DOHH2 (cell line): ENCODE measurements around the gene SLC16A13.

Source experiments
- H3F3A ChIP-seq: fragments of 200-600 bp; sonication (generic), shearing (Covaris generic); 2 replicates; pipeline ENCODE4 v1.6.0; 2016; ENCODE audit warnings: antibody characterized with exemption, mild to moderate bottlenecking; ENCODE audit not compliant: control insufficient read depth, insufficient read depth
- H3K27ac ChIP-seq: fragments of 200-600 bp; sonication (generic); 2 replicates; pipeline ENCODE4 v1.5.1; 2014; ENCODE audit warnings: low read depth, mild to moderate bottlenecking, low read length, moderate library complexity
- H3K27me3 ChIP-seq: fragments of 200-600 bp; sonication (generic); 2 replicates; pipeline ENCODE4 v1.6.1; 2014; ENCODE audit warnings: mild to moderate bottlenecking, low read length, mixed read lengths; ENCODE audit not compliant: control insufficient read depth
- H3K36me3 ChIP-seq: fragments of 200-600 bp; sonication (generic); 2 replicates; pipeline ENCODE4 v1.6.1; 2014; ENCODE audit warnings: mild to moderate bottlenecking, low read length, moderate library complexity, mixed read lengths; ENCODE audit not compliant: control insufficient read depth
- H3K4me1 ChIP-seq: fragments of 200-600 bp; sonication (generic); 2 replicates; pipeline ENCODE4 v1.6.1; 2014; ENCODE audit warnings: mild to moderate bottlenecking, low read length, mixed read lengths; ENCODE audit not compliant: control insufficient read depth
- H3K4me2 ChIP-seq: fragments of 200-600 bp; sonication (generic); 2 replicates; pipeline ENCODE4 v1.6.0; 2014; ENCODE audit warnings: mild to moderate bottlenecking, low read length, moderate library complexity
- H3K4me3 ChIP-seq: fragments of 200-600 bp; sonication (generic); 2 replicates; pipeline ENCODE4 v1.5.1; 2014; ENCODE audit warnings: mild to moderate bottlenecking, low read length, mixed read lengths
- H3K79me2 ChIP-seq: fragments of 200-600 bp; sonication (generic); 2 replicates; pipeline ENCODE4 v1.6.1; 2014; ENCODE audit warnings: mild to moderate bottlenecking, low read length, mixed read lengths; ENCODE audit not compliant: control insufficient read depth
- H3K9me2 ChIP-seq: fragments of 200-600 bp; sonication (generic); replicated peaks from 2 replicates; pipeline ENCODE4 v1.6.1; 2014; ENCODE audit warnings: mild to moderate bottlenecking, low read length, mixed read lengths; ENCODE audit not compliant: control insufficient read depth
- H3K9me3 ChIP-seq: fragments of 200-600 bp; sonication (generic); 2 replicates; pipeline ENCODE4 v1.6.1; 2014; ENCODE audit warnings: antibody characterized with exemption, low read length, mixed read lengths; ENCODE audit not compliant: control insufficient read depth, insufficient read depth
- H4K20me1 ChIP-seq: fragments of 200-600 bp; sonication (generic); 2 replicates; pipeline ENCODE4 v1.6.0; 2014; ENCODE audit warnings: low read depth, mild to moderate bottlenecking, antibody characterized with exemption, low read length, moderate library complexity; ENCODE audit not compliant: control insufficient read depth, insufficient read depth
- CTCF ChIP-seq: fragments of 200-600 bp; sonication (generic); IDR thresholded peaks from one replicate; pipeline ENCODE4 v1.5.1; 2014; ENCODE audit warnings: antibody characterized with exemption, mild to moderate bottlenecking, low read depth, low read length; ENCODE audit not compliant: poor library complexity, severe bottlenecking
- EZH2phosphoT487 ChIP-seq: fragments of 200-600 bp; sonication (generic); IDR thresholded peaks from 2 replicates; pipeline ENCODE4 v1.6.1; 2017; ENCODE audit warnings: borderline replicate concordance, mild to moderate bottlenecking, antibody characterized with exemption, low read length, moderate library complexity, mixed read lengths

SLC16A13 gene

GRCh38 chr17:7043182-7043496 lies 7.3 kb downstream of the SLC16A13 start:
- Histone ChIP-seq H3K9me3 (no peaks in the 10 kb centered on the region), H3K27me3 (peaks cover 25% of the 10 kb centered on the region), H3K27ac (no peak overlapping the region), H4K20me1 (no peaks in the 10 kb centered on the region), H3F3A (peaks cover 7% of the 10 kb centered on the region; the same call in 1 of the 2 replicates), H3K4me2 (peak overlapping the region; percentile 65), H3K36me3 (peaks cover 8% of the 10 kb centered on the region), H3K9me2 (no peaks in the 10 kb centered on the region), H3K4me3 (peak overlapping the region; percentile 57), H3K4me1 (peaks cover 52% of the 10 kb centered on the region), H3K79me2 (no peaks in the 10 kb centered on the region; the same call in none of the 2 replicates)
- TF ChIP-seq EZH2phosphoT487 (no peak), CTCF (no peak)

GRCh38 chr17:7043497-7044198 lies 7.8 kb downstream of the SLC16A13 start, which contains the start of gene SLC16A11:
Gene SLC16A11 (minus strand): TSS chr17:7044092. CDS start chr17:7043513, 579 bp downstream.
- H3K9me2 ChIP-seq: no peaks in the 10 kb centered on the region
- H3F3A ChIP-seq: peaks cover 7% of the 10 kb centered on the region; the same call in 1 of the 2 replicates
- peaks cover 25% of the 10 kb centered on the region for H3K27me3 ChIP-seq
- peaks cover 47% of the 10 kb centered on the region for H3K4me1 ChIP-seq
- no peak for TF ChIP-seq CTCF
- TF ChIP-seq EZH2phosphoT487: no peak
- H3K79me2 ChIP-seq: no peaks in the 10 kb centered on the region; the same call in none of the 2 replicates
- no peak within 1 kb of the TSS for H3K27ac ChIP-seq
- no peaks in the 10 kb centered on the region for H3K9me3 ChIP-seq
- H4K20me1 ChIP-seq: no peaks in the 10 kb centered on the region
- peak within 1 kb of the TSS; percentile 65 for H3K4me2 ChIP-seq
- peak within 1 kb of the TSS; percentile 57 for H3K4me3 ChIP-seq
- H3K36me3 ChIP-seq: peaks cover 4% of the 10 kb centered on the region

- Histone ChIP-seq H3K9me3 (no peaks in the 10 kb centered on the region), H3K4me3 (peak overlapping the region; percentile 67; the same call in 1 of the 2 replicates), H3K4me1 (peaks cover 33% of the 10 kb centered on the region), H3K36me3 (no peaks in the 10 kb centered on the region; the same call in 1 of the 2 replicates), H3F3A (peaks cover 3% of the 10 kb centered on the region; the same call in 1 of the 2 replicates), H3K27ac (no peak overlapping the region), H3K4me2 (peak overlapping the region; percentile 84), H3K27me3 (peaks cover 28% of the 10 kb centered on the region), H4K20me1 (no peaks in the 10 kb centered on the region), H3K79me2 (no peaks in the 10 kb centered on the region), H3K9me2 (no peaks in the 10 kb centered on the region)
- peak; percentile 86 for TF ChIP-seq CTCF
- TF ChIP-seq EZH2phosphoT487: no peak
These were observed 9.8 kb downstream of the SLC16A13 start for GRCh38 chr17:7045492-7046126.
